Muscle of arm (tissue), 12 donors: ENCODE data around the gene FRMD4A. TPM values are rescaled to one million over a fixed set of nuclear protein-coding genes. Genes with fewer than 3 reads are reported as not detected.
A peak's percentile ranks its signal among the peaks of the same experiment; 100 is the strongest.

Experiments
- DNase-seq: peaks from one replicate; pipeline ENCODE4 v3.0.0-alpha.2; 2013
- polyA plus RNA-seq, 12 donors: library from polyadenylated mRNA; unstranded; fragments of 120-200 nt; gene quantifications; one replicate each; pipeline ENCODE4 v1.2.1, GENCODE V29; 2013; ENCODE audit not compliant: insufficient read length in 12 of 12

The FRMD4A gene
- polyA plus RNA-seq, 12 donors: 28.4 to 70.7 (median 37.0) TPM; not detected in 1

DNA sequence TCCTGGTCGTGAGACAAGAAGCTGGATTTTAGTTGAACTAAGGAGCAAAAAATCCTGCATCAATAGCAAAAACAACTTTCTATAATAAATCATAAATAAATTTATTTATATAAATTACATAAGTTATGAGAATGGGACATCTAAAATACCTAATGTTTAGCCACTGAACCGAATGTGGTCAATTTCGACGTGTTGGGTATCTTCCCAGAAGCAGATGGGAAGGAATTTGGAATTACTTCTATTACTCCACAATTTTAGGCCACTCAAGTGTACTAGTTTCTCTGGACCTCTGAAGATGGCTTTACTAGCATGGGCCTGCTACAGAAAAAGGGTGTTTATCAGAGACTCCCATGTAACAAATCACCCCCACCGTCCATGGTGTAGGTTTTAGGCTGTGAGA is 572.0 kb downstream of the FRMD4A start:
- no peak for DNase-seq

DNA sequence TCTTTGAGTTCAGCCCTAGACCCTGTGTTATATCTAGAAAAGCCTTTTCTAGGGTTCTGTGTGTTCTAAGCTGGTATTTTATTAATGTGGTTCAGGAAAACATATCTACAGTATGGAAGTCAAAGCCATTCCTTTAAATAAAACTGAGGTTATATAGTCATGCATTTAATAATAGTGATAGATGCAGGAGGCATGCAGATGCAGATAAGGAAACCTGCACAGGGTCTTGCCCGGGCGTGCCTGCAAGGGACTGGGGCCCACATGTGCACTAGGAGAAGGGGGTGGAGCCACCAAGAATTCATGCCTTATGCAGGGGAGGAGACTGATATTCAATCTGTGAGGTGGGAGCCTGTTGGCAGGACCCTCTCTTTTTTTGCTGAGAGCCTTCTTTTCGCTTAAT is 572.4 kb downstream of the FRMD4A start:
- DNase-seq: no peak

DNA sequence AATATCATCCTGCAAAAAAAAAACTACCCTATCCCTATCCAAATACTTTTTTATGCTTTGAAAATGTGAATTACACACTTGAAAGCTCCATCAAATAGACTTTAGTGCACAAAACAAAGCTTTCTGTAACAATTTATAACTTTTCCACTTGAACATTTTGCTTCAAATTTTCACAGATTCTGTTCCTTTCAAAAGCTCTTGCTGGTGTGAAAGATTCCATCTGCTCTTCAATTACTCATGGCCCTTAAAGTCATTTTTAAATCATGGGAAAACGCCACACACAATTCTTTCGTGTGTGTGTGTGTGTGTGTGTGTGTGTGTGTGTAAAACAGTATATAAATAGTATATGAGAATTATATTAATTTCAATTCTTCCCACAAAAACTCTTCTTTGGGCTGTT is 576.4 kb downstream of the FRMD4A start:
- DNase-seq: no peak

DNA sequence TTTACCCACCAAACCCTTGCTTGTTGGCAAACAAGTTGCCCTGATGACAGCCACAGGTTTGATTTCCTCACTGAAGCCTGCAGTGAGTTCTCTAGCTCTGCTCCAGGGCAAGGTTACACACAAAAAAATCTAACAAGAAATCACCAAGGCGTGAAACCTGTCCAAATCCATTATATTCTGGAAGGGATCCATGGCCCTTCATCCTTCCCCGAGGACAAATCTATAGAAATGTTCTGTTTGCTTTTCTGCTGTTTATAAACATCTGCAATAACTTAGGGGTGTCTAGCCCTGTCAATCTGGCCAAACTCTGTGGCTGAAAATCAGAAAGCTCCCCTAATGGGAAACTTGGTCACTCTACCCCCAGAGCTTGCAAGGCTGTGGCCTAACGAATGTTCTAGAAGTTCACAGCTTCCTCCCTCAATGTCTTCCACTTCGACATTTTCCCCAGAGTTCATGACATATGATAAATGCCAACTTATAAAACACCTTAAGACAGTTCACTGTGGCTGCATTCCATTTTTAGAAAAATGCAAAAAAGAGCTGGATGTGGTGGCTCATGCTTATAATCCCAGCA is 579.4 kb downstream of the FRMD4A start:
- DNase-seq: no peak

DNA sequence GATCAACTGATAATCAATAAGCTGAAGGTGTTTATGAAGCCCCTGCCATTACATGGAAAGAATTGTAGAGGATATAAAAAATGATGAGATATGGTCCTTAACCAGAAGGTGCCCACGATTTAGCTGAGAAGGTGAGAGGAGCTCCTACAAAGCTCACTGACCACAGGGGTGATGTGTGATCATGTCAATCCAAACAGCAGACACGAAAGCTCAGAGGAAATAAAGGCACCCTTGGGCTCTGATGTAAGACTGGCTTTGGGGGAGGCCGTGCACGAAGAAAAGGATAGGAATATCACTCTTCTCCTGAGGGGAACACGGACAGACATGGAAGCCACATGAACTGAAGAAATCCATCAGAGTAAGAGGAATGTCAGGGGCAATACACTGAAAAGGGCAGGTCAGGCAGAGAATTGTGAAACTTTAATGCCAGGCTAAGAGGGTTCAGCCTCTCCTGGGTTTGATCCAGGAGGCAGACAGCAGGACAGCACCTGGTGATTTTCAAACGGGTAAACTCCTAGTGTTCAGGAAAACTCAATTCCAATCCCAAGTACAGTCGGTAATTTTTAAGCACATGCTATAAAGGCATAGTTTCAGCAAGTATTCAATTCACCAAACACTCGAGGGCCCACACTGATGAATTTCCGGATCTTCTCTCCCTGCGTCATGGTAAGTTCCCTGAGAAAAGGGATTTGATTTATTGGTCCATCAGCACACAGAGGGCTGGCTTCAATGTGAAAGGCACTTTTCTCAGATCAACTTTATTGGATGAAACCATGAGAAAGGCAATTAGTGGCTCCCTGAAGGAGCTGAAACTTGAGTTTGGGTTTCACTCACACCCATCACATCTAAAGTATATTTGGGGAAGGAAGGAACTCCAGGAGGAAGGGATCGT is 580.2 kb downstream of the FRMD4A start:
- DNase-seq: no peak

DNA sequence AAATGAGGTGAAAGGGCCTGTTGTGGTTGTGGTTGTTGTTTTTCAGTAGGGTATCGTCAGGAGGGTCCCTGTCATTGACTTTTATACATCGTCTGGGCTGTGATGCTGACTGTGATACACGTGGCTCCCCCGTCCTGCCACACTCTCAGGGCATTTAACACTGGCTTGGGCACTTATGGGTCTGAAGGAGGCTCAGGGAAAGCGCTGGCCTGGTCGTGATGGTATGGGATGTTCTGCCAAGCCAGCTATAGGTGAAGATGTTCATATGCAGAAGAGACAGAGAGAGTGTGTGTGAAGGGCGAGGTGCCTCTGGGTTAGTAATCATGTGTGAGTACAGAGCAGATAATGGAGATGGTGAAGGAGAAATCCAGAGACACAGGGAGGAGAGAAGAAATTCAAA is 585.5 kb downstream of the FRMD4A start:
- DNase-seq: no peak

DNA sequence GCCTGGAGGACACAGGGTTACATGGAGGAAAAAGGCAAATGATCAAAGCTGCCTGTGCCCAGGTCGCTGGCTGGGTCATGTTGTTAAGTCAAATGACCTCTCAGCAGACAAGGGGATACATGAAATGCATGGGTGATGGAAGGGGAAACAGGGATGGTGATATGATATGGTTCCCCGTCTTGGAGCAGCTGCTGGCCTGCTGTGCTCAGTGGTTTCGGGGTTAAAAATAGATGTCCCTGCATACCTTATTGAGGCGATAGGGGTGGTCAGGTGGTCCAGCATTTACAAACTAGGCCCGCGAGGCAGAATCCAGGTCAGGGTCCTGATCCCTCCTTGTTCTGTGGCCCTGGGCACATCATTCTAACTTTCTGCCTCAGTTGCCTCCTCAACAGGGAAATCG is 586.8 kb downstream of the FRMD4A start:
- DNase-seq: no peak

DNA sequence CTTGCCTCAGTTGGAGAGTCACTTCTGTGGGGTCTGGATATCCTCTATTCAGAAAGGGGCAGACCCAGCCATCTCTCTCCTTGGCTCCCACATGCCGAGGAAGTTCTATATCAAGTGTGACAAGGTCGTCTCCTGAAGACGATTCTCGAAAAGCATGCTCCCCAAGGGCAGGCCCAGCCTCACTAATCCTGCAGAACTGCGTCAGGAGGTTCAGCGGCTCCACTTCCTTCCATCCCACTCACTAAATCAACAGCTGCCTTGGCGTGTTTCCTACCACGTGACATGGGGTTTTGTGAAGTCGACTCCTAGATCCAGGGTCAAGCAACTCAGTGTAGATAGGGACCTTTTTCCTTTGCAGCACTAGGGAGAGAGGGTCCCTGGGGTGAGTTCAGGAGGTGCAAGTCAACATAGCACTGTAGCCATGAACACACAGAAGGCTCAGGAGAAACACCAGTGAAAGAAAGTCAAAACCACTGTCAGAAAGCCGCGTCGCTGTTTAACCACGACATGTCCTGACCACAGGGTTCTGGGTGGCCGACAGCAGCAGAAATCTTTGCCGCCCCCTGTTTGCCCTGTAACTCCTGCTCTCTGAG is 587.5 kb downstream of the FRMD4A start:
- no peak for DNase-seq

DNA sequence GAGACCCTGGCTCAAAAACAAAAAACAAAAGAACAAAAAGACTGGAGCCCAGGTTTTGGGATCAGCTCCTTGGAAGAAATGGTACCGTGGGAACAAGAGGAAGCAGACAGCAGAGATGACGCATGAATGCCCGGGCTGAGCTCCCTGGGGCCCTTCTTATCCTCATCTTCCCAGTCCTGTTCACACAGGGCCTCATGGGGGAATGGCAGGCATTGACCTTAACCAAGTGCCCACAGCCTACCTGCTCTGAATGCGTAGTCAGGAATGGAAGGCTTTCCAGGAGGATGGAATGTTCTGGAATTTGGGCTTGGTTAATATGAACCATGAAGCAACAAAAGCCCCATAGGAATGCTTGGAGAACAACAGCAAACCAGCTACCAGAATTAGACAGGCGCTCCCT is 589.3 kb downstream of the FRMD4A start:
- no peak for DNase-seq

DNA sequence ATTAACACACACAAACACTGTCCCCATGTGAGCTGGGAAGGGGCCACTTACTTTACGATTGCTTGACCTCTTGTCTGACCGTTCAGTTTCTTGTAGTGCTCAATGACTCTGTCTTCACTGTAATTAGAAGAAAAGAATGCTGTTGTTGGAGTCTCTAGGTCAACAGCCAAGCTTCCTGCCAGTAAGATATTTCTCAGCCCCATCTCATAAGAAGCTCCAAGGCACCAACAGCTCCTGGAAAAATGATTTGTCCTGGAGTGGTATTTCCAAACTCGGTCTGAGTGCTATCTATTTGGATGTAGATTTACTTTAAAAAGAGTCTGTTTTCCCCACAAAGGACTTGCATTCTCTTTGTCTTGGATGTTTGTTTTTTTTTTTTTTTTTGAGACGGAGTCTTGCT is 590.3 kb downstream of the FRMD4A start:
- DNase-seq: no peak

DNA sequence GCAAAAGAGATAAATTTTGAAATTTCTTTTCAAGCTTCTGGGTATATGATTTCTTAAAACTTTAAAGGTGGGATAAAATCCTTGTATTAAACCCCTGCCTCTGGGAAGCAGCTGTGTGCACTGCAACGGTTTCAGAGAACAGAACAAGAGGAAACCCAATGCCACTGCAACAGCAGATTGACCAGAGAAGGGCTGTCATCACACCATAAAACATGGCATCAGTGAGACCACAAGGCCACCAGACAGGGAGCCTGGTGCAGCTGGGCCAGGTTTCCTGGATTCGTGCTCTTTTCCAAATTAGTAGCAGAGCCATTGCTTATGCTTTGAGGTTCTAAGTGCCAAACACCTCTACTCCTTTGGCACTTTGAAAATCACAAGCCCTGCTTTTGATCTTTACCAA is 591.5 kb downstream of the FRMD4A start:
- no peak for DNase-seq

DNA sequence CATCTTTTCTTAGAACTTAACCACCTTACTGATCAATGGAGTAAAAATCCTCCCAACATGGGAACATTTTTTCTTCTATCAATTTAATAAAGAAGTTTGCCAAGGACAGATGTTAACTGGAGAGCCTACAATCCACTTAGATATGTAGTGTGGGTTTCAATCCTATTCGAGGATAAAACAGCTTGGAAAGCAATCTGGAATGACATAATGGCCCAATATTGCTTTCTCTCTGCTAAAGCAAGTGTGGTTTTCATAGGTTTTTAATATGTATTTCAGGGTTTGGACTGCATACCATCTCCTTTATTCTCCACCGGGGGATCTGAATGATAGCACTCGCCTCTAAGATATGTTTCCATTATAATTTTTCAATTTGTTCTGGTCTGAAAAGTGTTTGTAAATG is 594.2 kb downstream of the FRMD4A start:
- no peak for DNase-seq

DNA sequence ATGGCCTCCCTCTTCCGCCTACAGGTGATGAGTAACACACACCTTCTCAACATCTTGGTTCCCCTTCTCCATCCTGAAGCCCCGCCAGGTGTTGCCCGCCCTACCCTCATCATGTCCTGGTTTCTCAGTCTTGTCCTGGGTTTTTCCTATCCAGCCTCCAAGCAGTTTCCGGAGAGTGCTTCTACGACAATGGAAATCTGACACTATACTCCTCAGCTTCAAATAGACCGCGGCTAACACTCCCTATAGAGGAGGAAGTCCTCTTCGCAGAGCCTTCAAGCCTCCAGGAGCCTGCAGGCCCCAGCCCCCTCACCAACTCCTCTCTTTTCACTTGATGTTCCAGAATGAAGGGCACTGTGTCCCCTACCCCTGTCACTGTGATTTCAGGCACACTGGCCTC is 596.6 kb downstream of the FRMD4A start:
- no peak for DNase-seq

DNA sequence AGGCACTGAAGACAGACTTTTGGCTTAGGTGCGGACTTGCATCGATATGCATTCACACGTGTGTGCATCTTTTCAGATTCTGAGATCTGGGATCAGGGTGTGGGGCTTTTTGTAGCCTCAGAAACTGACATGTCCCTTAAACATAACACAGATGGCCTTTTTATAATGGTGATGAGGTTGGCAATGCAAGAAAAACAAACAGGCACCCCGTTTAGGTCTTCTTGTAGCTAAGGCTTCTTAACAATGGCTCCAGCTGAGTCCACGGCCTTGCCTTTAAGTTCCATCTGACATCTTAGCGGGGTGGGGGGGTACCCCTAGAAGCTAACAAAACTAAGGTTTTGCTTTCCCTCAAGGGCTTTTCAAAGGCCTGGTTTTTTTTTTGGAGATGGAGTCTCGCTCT is 597.7 kb downstream of the FRMD4A start:
- DNase-seq: no peak

DNA sequence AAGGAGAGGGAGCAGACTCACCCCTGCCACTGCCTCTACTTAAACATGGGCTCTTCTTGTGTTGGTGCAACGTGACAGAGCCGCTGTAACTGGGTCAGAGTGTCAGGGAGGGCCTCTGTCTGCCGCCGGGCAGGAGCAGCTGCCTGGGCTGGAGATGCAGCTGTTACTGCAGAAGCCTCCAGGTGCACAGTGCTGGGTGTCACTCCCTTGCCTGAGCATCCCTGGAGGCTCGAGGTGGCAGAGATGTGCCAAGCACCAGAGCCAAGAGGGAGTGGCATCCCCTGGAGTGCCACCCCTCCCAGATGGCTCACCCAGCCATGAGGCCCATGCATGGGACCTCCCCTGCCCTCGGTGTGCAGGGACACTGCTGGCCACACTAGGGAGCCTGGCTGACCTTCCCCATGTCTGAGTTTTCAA is 598.3 kb downstream of the FRMD4A start:
- no peak for DNase-seq

DNA sequence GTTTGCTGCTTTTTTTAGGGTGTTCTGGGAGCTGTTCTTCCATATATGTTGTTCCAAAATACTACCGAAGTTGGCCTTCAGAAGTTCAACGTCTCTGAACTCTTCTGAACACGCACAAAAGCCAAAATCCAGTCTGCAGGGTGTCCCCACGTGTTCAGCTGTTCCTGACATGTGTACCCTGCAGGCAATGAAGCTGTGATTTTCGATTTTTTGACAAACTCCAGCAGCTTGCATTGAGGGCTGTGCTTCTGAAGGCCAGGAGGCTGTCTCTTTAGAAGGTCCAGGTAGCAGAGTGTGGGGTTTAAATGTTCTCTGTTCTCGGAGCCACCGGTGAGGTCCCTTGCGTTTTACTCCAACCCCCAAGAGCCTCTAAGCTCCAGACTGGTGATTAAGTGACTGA is 598.9 kb downstream of the FRMD4A start:
- no peak for DNase-seq

DNA sequence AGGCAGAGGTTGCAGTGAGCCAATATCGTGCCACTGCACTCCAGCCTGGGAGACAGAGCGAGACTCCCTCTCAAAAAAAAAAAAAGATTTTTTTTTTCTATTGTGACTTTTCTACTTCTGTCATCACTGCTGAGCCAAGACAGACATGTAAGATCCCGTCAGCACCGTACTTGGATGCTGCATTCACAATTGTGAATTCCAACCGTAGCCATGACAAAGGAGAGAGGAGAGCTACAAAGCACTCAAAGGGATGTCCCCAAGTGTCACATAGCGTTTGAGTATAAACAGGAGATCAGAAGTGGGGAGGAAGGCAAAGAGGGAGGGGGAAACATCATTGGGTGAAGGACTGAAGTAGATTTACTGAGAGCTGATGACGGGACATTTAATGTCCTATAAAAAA is 599.8 kb downstream of the FRMD4A start:
- DNase-seq: no peak

DNA sequence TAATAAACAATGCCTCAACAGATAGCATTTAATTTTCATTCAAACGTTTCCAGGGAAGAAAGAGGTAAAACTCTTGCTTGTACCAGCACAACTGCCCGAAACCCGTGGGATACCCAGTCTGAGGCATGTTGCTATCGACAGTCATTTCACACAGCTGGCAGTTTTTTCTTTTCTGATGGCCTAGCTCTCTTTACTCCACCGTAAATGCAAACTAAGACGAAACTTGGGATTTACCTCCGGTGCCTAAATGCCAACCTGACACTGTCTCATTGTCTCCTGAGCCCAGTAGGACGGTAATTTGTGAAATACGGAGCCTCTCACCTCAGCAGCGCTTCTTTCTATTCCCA is 600.4 kb downstream of the FRMD4A start:
- no peak for DNase-seq

DNA sequence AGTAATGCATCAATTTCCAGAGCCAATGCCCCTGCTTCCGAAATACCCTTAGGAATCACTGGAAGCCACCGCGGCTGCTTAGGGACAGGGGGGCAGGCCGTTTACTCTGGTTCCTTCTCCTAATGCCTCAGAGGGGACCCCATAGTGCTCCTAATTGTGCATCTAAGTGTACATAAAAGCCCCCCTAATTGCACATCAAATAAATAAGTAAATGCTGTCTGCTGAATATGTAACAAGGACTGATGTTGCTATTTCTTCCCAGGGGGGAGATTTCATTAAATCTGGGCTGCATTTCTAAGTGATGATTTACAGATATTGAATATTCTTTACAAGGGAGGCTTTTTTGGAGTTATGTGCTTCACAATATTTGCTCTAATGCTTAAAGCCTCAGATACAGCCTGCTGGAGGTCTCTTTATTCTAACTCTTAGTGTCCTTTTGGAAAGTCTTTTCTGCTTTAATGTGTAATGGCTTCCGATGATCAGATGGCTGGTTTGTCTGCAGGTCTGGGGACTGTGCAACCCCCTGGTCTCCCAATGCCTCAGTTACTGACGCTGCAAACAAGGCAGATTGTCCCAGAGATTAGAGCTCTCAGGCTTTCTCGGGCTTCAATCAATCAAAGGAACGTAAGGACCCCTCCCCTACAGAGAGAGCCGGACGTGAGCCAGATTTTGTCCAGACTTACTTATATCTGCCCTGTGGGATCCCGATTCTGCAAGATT is 601.0 kb downstream of the FRMD4A start:
- DNase-seq: no peak

DNA sequence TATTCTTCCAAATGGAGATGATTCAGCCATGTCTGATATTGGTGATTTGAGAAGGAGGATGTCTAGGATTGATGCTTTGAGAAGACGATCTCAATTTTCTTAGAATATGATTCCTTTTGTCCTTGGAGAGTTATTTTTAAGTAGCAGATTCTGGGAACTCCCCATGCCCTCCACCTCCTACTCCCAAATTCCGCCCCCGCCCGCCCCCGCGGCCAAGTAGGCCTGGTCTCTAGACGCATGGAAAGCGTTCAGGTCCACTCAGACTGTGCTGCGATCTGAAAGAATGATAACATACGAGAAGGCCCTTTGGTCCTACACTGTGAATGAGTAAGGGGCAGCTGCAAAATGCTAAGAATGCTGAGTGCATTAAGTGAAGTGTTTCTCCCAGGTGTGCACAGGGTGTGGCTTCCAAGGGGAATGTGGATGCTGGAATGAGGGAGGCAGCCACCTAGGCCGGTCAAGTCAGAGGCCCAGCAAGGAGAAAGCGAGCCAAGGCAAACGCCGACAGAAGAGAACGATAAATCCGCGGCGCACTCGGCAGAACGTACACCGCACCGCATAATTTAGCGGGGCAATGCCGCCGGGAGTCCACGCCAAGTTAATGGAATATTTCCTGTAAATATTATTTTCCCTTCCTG is 601.7 kb downstream of the FRMD4A start:
- DNase-seq: no peak

DNA sequence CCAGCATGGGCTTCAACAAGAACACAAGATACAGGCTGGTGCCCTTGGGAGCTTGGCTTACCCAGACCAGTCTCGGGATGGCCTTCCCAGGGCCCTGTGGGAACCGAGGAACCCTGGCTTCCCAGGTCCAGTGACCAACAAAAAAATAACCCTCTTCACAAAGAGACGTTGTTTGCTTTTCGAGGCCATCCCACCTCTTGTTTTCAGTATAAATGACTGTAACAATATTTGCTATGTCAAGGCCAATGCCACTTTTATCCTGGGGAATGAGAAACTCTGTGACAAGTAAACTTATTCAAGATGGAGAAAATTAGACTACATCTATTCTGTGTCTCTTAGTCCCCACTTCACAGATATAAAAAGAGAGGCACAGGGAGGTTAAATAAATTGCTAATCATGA is 605.1 kb downstream of the FRMD4A start:
- DNase-seq: no peak

DNA sequence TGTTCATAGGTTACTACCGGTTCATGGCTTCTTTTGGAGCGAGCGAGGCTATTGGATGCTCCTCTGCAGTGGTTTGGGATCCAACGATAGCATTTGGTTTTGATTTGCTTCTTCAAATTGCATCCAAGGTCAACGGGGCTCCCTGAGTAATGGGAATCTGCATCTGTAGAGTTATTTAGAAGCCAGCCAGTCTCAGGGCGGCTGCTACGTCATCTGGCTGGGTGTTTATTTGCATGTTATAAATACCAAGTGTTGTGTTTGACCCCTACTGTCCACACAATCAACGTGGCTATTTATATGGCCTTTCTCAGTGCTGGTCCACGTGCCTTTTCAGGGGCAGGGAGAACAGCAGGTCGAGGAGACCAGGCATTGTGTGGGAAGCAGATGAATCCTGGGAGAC is 606.2 kb downstream of the FRMD4A start:
- peak; percentile 84 for DNase-seq
